M059J (cell line): ENCODE data around the gene GRIK2. TPM values are rescaled to one million over a fixed set of nuclear protein-coding genes. Genes with fewer than 3 reads are reported as not detected.

Experiments
- DNase-seq: peaks from one replicate; pipeline ENCODE4 v3.0.0-alpha.2; 2012; ENCODE audit warnings: low read depth
- total RNA-seq: library from RNA; depleted of rRNA; stranded (reverse); fragments of >200 nt; shearing (Covaris generic); gene quantifications from 2 replicates; pipeline ENCODE4 v1.2.3, GENCODE V29; 2014

GRIK2 gene
- total RNA-seq, 1 experiment from 2014 or later = 0.12 TPM

DNA sequence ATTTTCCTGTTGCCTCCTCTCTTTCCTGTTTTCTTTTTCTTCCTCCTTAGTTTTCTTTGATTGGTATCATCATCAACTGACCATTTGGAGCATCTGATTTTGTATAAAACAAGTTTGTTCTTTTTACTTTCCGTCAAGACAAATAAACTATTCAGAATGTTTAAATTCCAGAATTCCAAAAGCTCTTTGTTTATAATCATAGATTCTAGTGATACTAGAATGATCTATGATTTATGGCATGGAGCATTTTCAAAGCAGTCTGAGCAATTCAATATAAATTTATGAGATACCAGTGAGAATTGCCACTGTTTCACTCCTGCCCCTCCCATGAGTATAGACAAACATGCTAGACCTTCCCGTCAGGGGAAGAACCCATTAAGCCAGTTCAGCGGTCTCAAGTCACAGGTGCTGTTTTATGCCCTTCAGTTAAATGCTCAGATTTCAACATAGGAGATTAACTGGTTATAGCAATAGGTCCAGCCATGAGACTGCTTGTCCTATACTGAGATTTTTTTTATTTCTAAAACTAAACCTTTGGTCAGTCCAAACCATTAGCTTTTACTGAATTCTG lies 60.7 kb downstream of the GRIK2 start:
- no peak for DNase-seq

DNA sequence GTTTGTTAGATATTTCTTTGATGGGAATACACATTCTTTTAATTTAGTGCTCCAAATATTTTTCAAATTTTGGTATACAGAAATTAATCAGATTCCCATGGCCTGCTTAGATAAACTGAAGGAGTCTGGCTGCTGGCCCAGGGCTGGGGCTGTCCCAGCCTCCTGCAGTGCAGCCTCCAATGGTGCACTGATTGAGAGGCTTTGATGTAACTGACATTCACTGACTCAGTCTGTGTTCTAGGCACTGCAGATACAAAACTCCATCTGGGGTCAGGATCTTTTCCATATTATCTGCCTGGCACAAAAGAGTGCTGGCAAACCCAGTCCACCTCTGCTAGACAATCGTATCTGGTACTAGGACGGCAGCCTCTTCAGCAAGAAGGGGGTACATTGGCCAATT lies 64.8 kb downstream of the GRIK2 start:
- no peak for DNase-seq

DNA sequence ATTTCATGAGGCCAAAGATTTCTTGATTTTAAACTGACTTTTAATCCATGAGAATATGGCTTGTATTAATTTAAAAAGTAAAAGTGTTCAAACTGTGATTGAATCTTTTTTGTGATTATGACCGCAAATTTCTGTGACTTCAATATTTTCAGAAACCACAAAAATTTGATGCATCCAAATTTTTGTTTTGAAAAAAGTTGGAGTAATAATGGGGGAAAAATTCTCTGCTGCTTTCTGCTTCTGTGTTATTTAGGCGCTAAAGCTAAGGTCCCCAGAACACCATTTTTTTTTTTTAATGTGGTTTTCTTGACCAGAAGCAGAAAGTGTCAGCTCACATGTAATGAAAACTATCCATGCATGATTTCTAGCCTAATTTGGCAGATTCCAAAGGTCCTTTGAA lies 65.3 kb downstream of the GRIK2 start:
- DNase-seq = no peak

DNA sequence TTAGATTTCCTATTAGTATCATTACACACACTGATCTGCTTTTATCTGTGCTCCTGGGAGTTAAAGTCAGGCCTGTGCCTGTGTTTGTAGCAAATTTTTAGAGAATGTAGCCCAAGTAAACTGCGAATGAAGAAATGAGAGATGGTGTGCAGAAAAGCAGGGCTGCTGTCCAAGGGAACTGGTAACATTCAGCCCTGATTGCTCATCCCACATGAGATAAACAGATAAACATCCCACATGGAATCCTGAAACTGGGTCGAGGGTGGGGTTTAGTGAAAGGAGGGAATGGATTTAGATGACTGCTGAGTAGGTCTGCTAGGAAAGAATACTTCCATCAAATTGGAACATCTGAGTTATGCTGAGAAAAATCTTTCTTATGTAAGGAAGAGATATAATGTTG lies 69.1 kb downstream of the GRIK2 start:
- DNase-seq = no peak

DNA sequence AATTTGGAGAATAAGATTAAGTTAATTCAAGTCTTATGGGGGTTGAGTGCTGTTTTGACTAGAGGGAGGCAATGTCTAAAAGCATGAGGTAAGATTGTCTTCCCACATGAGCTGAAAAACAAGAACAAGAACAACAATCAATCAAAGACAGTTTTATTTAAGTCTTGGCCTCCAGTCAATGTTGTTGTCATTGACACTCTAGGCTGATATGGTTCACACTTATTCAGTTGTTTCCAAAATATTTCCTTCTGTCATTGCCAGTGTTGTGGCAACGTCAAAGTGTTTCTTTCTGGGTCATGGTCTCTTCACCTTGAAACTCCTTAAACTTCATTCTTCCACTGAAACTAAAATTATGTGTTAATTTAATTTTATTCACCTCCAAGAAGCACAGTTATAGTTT lies 72.4 kb downstream of the GRIK2 start:
- no peak for DNase-seq

DNA sequence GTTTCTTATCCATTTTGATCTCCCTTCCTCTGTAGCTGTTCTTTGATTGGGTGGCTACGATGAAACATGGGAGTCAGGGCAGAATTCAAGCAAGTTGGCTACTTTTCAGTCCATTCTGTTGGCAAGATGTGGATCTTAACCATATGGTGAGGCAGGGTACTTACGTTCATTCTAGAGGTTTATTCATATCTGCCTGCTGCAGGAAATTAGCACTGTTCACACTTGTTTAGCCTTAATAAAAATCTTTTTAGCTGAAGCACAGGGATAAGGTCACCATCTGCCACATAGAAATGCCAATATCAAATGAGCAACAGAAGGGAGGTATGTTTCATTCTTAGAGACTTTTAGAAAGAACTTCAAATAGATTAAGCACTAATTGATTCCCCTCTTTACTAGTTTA lies 83.9 kb downstream of the GRIK2 start:
- DNase-seq = no peak

DNA sequence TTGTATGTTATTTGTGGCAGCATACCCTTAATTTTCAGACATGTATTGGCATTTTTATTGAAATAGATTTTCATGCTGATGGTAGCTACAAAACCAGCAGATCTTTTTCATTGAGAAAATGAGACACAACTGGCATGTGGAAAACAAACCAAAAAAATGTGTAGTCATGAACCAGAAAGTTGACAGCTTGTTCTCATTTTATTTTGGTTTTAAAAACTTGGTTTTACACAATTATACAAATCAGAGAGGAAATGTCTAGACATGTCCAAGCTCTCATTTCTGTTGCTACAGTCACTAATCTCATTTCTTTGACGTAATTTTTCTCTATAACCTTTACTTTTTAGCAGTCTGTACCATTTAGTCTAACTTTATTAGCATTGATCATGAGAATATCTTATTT lies 85.4 kb downstream of the GRIK2 start:
- no peak for DNase-seq

DNA sequence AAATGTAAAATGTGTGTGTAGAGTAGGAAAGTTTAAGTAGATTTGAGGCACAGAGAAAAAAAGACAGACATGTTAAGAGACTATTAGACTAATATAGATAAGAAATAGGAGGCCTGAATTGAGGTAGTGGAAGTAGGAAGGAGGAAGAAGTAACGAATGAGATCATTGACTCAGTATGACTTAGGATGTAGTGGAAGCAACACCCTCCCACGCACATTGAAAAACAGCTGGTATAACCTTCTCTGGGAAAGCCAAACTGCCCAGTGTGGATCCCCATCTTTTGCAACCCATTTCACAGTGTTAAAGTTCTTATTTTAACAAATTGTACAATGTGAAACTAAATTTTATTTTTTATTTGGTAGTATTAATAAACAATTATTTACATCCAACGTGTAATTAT lies 89.1 kb downstream of the GRIK2 start:
- no peak for DNase-seq

DNA sequence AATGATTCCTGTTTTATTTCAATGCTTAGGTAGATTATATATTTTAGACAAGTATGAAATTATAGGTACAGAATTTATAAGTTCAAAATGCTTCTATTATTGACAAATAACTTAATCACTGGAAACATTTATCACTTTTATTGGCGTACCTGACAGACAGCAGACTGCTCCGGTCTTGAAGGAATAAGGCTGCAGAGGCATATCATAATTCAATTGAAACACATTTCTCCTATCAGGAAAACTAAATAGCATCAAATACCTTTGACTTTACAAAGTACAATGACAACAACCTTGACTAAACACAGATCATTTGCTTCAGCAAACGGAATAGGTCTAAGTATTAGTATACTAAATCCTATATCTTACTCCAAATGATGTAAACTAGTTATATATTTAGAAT lies 91.3 kb downstream of the GRIK2 start:
- DNase-seq = no peak

DNA sequence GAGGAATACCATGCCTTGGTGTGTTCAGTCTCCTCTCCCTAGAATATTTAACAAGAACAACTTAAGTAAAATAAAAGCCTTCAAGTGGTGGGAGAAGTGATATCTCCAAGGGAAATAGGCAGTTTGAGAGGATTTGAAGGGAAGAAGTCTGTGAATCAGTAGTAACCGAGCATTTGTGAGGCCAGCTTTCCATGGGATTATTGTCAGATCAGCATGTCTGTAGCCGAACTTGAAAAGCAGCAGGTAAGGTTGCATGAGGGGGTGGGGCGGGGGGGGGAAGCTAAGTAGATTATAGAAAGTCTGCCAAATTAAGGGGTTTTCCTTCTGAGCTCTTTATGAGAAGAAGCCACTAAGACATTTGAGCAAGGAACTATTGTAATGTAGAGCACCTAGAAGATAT lies 92.6 kb downstream of the GRIK2 start:
- DNase-seq = no peak

DNA sequence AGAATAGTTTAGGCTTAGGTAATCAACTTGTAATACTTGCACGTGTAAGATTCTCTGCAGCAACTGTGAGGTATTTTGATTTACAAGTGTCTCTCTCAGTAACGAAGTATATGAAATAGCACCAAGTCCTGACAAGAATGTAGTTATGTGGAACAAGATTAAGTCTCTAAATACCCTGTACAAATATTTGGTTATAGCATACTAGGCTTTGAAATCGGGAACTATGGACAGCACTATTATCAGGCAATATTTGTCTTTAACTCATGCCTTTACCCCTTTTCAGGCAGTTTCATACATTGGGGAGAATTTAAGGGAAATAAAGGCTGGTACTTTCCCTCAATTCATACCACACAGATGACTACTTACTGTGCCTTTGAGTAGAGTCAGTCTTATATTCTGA lies 93.2 kb downstream of the GRIK2 start:
- DNase-seq = no peak

DNA sequence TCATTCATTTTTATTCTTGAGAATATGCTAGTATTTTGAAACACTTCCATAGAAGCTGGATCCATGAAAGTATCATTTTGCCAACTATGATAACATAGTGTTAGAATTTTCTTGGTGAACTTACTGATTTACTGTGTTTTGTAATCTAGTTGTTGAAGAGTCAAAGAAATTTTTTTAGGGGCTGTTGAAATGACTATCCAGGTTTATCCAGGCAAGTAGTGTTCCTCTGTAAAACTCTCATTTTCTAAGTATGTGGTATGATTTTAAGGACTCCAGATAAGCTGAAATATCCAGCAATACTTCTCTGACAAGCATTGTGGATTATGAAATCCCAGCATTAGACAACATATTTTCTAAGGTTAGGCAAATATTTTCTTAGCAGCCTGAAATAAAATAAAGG lies 95.9 kb downstream of the GRIK2 start:
- DNase-seq = no peak

DNA sequence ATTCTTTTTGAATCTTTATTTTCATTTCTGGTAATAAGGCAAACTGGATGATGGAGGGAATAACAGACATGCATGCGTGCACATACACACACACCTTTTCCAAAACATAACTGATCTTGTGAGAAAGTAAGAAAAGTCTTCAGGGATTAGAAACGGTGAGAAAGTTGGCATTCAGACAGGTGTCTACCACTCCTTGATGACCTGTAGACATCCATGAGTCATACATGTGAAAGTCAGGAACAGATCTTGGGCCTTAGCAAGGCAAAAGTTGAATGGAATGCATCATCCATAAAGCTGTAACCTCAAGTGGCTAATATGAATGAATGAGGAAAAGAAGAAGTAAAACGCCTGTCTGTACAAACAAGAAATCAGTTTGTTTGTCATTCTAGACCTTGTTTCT lies 97.3 kb downstream of the GRIK2 start:
- DNase-seq = peak; percentile 9

DNA sequence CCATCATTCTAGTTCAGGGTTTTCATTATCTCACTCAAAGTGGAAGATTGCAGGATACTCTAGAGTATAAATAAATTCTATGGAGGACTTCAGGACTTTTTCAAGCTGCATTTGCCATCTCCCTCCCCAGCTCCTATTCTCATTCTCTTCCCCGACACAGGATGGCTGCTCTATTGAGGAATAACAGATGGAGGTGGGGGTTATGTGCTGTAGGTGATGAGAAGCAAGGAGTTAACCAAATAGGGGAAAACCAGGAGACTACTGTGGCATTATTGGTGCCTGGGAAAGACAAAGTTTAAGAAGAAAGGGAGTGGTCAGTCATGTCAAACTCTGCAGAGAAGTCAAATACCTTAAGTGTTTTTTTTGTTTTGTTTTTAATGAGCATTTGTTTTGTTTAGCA lies 109.3 kb downstream of the GRIK2 start:
- no peak for DNase-seq

DNA sequence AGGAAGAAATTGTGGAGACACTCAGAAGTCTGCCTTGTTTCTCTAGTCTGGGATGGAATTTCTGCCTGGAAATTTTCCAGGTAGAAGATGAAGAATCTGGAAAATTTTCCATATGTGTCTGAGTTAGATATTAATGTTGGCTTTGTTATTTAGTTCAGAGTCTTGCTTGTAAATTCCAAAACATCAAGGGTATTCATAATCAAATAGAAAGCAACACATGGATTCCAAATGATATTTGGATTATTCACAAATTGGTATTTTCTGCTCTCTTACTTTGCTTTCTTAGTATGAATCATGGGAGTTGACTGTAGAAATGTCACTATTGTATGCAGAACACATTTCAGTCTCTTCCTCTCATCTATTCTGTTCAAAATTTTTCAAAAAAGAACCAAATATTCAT lies 116.0 kb downstream of the GRIK2 start:
- no peak for DNase-seq

DNA sequence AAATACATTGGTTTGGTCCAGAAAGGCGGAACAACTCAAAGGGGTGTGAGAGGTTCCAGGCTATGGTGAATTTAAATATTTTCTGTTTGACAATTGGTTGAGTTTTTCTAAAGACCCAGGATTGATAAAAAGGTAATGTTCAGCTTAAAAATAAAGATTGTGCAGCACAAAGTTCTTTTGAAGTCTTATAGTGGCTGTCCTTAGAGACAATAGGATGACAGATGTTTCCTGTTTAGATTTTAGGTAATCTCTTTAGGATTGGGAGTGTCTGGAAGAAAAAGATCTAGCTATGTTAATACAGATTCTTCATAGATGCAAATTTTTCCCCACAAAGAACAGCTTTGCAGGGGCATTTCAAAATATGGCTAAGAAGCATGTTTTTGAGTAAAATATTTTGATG lies 119.7 kb downstream of the GRIK2 start:
- DNase-seq = no peak

DNA sequence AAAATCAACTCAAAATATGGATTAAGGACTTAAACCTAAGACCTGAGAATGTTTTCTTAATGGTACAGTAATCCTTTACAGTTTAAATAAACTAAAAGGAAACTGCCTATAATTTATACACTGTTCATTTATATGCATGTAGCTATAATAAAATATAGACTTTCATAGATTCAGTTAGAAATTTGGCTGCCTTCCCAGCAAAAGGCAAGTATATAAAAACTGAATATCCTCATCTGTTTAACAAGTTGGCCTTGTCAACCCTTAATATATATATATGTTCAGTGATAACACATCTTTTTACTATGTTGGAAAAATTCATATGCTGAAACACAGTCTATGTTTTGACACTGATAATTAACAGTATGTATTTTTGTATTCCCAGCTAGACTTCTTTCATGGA lies 123.1 kb downstream of the GRIK2 start:
- no peak for DNase-seq

DNA sequence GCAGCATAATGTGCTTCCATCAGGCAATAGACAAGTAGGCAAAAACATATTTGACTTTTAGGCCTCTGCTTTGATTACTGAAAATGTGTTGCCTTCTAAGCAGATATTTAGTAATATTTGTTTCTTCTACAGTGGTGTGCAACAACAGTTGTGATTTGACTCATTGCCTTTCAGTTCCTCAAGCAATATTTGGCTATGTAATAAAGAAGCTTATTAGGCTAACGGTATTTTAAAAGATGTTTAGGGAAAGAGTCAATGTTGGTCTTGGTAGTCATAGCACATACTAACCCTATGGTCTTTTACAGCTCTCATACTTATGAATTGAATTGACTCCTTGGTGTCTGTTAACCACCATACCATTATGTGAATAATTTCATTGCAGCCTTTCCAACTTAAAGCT lies 124.1 kb downstream of the GRIK2 start:
- no peak for DNase-seq

DNA sequence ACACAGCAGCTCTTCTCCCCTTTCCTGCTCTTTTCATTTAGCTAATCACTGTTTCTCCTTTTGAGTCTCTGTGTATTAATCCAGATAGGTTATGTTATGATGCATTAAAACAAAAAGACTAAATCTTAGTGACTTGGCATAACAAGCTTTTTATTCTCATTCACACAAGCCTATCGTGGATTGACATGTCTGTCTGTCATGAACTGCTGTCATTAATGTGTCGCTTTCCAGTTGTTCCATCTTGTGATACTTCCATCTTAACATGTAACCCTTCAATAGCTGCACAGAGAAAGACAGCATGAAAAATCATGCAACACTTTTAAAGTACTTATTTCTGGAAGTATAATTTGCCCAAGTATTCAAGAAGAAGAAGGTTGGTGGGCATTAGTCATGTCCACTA lies 128.7 kb downstream of the GRIK2 start:
- DNase-seq = no peak

DNA sequence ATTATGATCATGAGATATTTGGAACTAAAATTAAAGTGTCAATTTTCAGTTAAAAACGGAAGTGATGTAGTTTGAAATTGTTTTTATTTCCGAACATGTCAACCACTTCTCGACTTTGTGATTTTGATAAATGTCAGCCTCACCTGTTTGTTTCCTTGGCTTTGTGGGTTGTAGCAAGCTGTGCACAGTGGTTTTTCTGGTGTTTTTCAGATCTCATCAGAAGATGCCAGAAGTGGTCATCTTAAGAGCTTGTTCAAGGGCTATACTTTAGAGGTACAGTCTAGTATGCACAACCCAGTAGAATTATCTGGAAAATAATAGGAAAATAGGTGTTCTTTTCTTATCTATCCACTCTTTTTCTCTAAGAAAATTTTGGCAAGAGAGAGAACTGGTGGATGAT lies 134.0 kb downstream of the GRIK2 start:
- DNase-seq = no peak

DNA sequence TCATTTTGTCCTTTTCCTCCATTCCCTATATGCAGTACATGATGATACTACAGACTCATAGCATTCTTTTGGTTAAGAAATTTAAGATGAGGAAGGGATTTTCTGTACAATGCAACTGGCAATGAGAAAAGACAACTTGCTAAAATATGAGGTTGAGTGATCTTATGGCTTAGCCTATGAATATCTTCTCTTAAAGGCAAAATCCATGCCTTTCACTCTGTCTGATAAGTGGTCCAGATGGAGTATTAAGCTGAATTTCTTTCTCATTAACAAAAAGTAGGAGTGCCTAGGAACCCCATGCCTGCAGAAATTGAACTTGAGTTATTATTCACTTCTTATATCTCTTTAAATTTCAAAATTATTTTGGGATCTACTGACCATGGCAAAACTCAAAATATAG lies 135.3 kb downstream of the GRIK2 start:
- no peak for DNase-seq

DNA sequence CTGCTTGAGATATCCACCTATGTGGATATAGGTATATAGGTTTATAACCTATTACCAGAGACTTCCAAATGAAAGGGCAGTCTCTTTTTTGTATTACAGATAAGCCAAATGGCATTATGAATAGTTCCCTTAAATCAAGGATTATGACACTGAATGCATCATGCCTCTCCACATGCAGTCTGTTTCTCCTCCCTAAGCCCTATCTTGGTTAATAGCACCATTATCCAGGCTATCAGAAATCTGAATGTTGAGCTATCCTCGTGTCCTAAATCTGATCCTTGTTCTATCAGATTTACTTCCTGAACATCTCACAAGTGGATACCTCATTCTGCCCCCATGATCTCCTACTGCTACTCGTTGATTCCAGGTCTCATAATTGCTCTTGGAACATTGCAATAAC lies 138.0 kb downstream of the GRIK2 start:
- no peak for DNase-seq

DNA sequence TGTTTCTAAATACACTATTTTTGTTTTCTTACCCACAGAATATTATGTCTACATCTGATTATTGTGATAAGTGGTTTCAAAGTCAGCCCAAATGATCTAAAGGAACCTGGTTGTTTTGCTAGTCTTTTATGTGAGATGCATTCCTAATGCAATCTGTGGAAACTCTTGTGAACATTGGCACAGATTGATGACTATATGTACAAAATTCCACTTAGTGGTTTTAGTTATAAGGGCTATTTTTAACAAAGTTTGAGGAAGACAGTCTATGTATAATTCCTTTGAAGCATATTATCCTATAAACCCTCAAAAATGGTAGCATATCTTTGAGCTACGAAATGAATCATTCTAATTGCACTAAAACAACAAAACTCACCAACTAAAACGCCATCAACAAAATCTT lies 140.9 kb downstream of the GRIK2 start:
- DNase-seq = peak; percentile 10

DNA sequence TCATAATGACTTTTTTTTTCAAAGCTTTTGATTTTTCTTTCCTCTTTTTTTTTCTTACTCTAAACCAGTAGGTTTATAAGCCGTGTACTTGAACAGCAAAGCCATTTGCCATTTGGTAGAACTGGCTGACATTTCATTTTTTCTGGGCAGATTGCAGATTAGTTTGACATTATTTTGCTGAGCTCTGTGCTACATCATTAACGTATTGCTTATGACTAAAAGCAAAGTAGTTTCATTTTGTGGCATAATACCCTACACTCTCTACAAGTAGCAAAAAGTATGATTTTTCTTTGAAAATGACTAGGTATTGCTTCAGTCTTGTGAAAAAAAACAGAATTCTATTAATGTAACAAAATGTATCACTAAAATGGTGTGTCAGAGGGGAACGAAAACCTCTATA lies 141.3 kb downstream of the GRIK2 start:
- DNase-seq = no peak

DNA sequence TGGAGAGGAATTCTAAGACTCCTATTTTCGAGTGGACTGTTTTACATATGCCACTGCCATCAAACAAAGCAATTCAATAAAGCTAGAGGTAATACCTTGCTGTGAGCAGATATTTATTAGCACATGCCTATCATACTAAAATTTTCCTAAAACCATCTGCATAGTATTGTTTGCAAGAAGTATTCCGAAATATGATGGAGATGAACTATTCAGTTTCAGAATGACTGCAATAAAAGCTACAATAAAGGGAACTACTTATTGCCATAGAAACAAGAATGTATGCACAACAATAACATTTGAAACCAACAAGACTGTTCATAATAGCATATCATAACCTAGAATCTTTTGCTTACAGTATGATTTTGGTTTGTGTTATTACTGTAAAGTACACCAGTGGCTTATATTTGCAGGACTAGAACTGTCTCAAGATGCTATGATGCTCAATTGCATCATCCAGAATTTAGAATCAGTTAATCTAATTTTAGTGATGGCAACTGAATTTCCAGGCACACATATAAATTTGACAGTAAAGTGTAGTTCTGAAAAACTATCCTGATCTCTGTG lies 144.3 kb downstream of the GRIK2 start:
- no peak for DNase-seq
